ENCODE data around the gene CFDP1. TPM values are rescaled to one million over a fixed set of nuclear protein-coding genes. Genes with fewer than 3 reads are reported as not detected.
"Not testable (repeated sequence)": the region's sequence is repeated elsewhere in the genome, so short reads cannot be mapped to it uniquely, and the experiment has no call there.

The CFDP1 gene
- total RNA-seq, 1 donor from 2014 or later, result 37.5 TPM

- H3K36me3 Mint-ChIP-seq (ENCODE audit: low read depth); H3K4me1 Mint-ChIP-seq (ENCODE audit: low read depth); DNase-seq (ENCODE audit: low spot score); H3K4me3 Mint-ChIP-seq (ENCODE audit: low read depth); H3K27ac Mint-ChIP-seq; intact Hi-C loops (cut with micrococcal nuclease); H3K9me3 Mint-ChIP-seq: not testable (repeated sequence)
- H3K27me3 Mint-ChIP-seq (ENCODE audit: low read depth), result peaks cover 26% of the 10 kb centered on the region
Measured at GRCh38 chr16:75281009-75281408, 152.3 kb downstream of the CFDP1 start.

GRCh38 chr16:75280331-75280804 is 152.9 kb downstream of the CFDP1 start:
- intact Hi-C loops (cut with micrococcal nuclease), result no loop called here
- no peak overlapping the region for H3K27ac Mint-ChIP-seq
- peaks cover 24% of the 10 kb centered on the region for H3K27me3 Mint-ChIP-seq (ENCODE audit: low read depth)

GRCh38 chr16:75279305-75279704 is 154.0 kb downstream of the CFDP1 start:
- no peak for DNase-seq (ENCODE audit: low spot score)
- peaks cover 32% of the 10 kb centered on the region for H3K27me3 Mint-ChIP-seq (ENCODE audit: low read depth)
- H3K36me3 Mint-ChIP-seq (ENCODE audit: low read depth), result no peaks in the 10 kb centered on the region
- no peak overlapping the region for H3K4me3 Mint-ChIP-seq (ENCODE audit: low read depth)
- no peaks in the 10 kb centered on the region for H3K4me1 Mint-ChIP-seq (ENCODE audit: low read depth)
- intact Hi-C loops (cut with micrococcal nuclease), result no loop called here
- H3K27ac Mint-ChIP-seq, result no peak overlapping the region
- H3K9me3 Mint-ChIP-seq, result no peaks in the 10 kb centered on the region

More at GRCh38 chr16:75280331-75280804, 152.9 kb downstream of the CFDP1 start:
- H3K4me3 Mint-ChIP-seq (ENCODE audit: low read depth), result no peak overlapping the region
- no peaks in the 10 kb centered on the region for H3K4me1 Mint-ChIP-seq (ENCODE audit: low read depth)
- no peaks in the 10 kb centered on the region for H3K9me3 Mint-ChIP-seq
- H3K36me3 Mint-ChIP-seq (ENCODE audit: low read depth), result no peaks in the 10 kb centered on the region
- DNase-seq (ENCODE audit: low spot score), result no peak

- intact Hi-C loops (cut with micrococcal nuclease), result no loop called here
- no peaks in the 10 kb centered on the region for H3K4me1 Mint-ChIP-seq (ENCODE audit: low read depth)
Measured at GRCh38 chr16:75273054-75273925, 160.0 kb downstream of the CFDP1 start.

GRCh38 chr16:75272629-75273028 is 160.7 kb downstream of the CFDP1 start:
- DNase-seq (ENCODE audit: low spot score); H3K9me3 Mint-ChIP-seq; H3K4me3 Mint-ChIP-seq (ENCODE audit: low read depth); H3K27ac Mint-ChIP-seq; intact Hi-C loops (cut with micrococcal nuclease); H3K36me3 Mint-ChIP-seq (ENCODE audit: low read depth); H3K4me1 Mint-ChIP-seq (ENCODE audit: low read depth): not testable (repeated sequence)
- H3K27me3 Mint-ChIP-seq (ENCODE audit: low read depth), result peaks cover 26% of the 10 kb centered on the region

More at GRCh38 chr16:75273054-75273925, 160.0 kb downstream of the CFDP1 start:
- Mint-ChIP-seq H3K27me3 (ENCODE audit: low read depth) (peaks cover 29% of the 10 kb centered on the region), H3K36me3 (ENCODE audit: low read depth) (no peaks in the 10 kb centered on the region), H3K9me3 (no peaks in the 10 kb centered on the region), H3K27ac (no peak overlapping the region), H3K4me3 (ENCODE audit: low read depth) (no peak overlapping the region)
- no peak for DNase-seq (ENCODE audit: low spot score)

GRCh38 chr16:75272097-75272551 is 161.2 kb downstream of the CFDP1 start:
- Mint-ChIP-seq H3K4me1 (ENCODE audit: low read depth) (no peaks in the 10 kb centered on the region), H3K27me3 (ENCODE audit: low read depth) (peaks cover 24% of the 10 kb centered on the region), H3K4me3 (ENCODE audit: low read depth) (no peak overlapping the region), H3K27ac (no peak overlapping the region), H3K36me3 (ENCODE audit: low read depth) (no peaks in the 10 kb centered on the region), H3K9me3 (no peaks in the 10 kb centered on the region)
- intact Hi-C loops (cut with micrococcal nuclease), result no loop called here
- no peak for DNase-seq (ENCODE audit: low spot score)

- no peak for DNase-seq (ENCODE audit: low spot score)
- Mint-ChIP-seq H3K36me3 (ENCODE audit: low read depth) (no peaks in the 10 kb centered on the region), H3K4me3 (ENCODE audit: low read depth) (no peak overlapping the region), H3K4me1 (ENCODE audit: low read depth) (no peaks in the 10 kb centered on the region), H3K27ac (no peak overlapping the region), H3K9me3 (no peaks in the 10 kb centered on the region), H3K27me3 (ENCODE audit: low read depth) (peaks cover 25% of the 10 kb centered on the region)
- intact Hi-C loops (cut with micrococcal nuclease), result no loop called here
Measured at GRCh38 chr16:75271441-75272096, 161.7 kb downstream of the CFDP1 start.

GRCh38 chr16:75269358-75269757 is 163.9 kb downstream of the CFDP1 start:
- H3K9me3 Mint-ChIP-seq; DNase-seq (ENCODE audit: low spot score); intact Hi-C loops (cut with micrococcal nuclease); H3K4me1 Mint-ChIP-seq (ENCODE audit: low read depth); H3K4me3 Mint-ChIP-seq (ENCODE audit: low read depth); H3K27ac Mint-ChIP-seq; H3K36me3 Mint-ChIP-seq (ENCODE audit: low read depth): not testable (repeated sequence)
- peaks cover 26% of the 10 kb centered on the region for H3K27me3 Mint-ChIP-seq (ENCODE audit: low read depth)

- Mint-ChIP-seq H3K27me3 (ENCODE audit: low read depth) (peaks cover 31% of the 10 kb centered on the region), H3K4me1 (ENCODE audit: low read depth) (no peaks in the 10 kb centered on the region), H3K9me3 (no peaks in the 10 kb centered on the region), H3K4me3 (ENCODE audit: low read depth) (no peak overlapping the region), H3K36me3 (ENCODE audit: low read depth) (no peaks in the 10 kb centered on the region), H3K27ac (no peak overlapping the region)
- no peak for DNase-seq (ENCODE audit: low spot score)
- intact Hi-C loops (cut with micrococcal nuclease), result no loop called here
Measured at GRCh38 chr16:75267631-75268264, 165.6 kb downstream of the CFDP1 start.

GRCh38 chr16:75266738-75267630 is 166.3 kb downstream of the CFDP1 start:
- DNase-seq (ENCODE audit: low spot score), result no peak
- Mint-ChIP-seq H3K36me3 (ENCODE audit: low read depth) (no peaks in the 10 kb centered on the region), H3K27me3 (ENCODE audit: low read depth) (peaks cover 33% of the 10 kb centered on the region), H3K9me3 (no peaks in the 10 kb centered on the region), H3K4me1 (ENCODE audit: low read depth) (no peaks in the 10 kb centered on the region), H3K27ac (no peak overlapping the region), H3K4me3 (ENCODE audit: low read depth) (peak overlapping the region; percentile 49)
- intact Hi-C loops (cut with micrococcal nuclease), result no loop called here

GRCh38 chr16:75265911-75266701 is 167.2 kb downstream of the CFDP1 start:
- intact Hi-C loops (cut with micrococcal nuclease), result no loop called here
- no peak for DNase-seq (ENCODE audit: low spot score)
- no peaks in the 10 kb centered on the region for H3K4me1 Mint-ChIP-seq (ENCODE audit: low read depth)
- H3K27me3 Mint-ChIP-seq (ENCODE audit: low read depth), result peaks cover 32% of the 10 kb centered on the region
- H3K36me3 Mint-ChIP-seq (ENCODE audit: low read depth), result no peaks in the 10 kb centered on the region
- H3K9me3 Mint-ChIP-seq, result no peaks in the 10 kb centered on the region
- no peak overlapping the region for H3K27ac Mint-ChIP-seq
- H3K4me3 Mint-ChIP-seq (ENCODE audit: low read depth), result peak overlapping the region; percentile 49

Data from activated T-helper 2 cell treated with anti-CD3 and anti-CD28 coated beads, Interferon-gamma antibody, Interleukin-2, Interleukin-4, amounts not matched to agents 10 μg/mL and 5 μg/mL and 100 μg/mL, durations not matched to agents 14 hours and 24 hours and 36 hours (primary cell).